ENCODE measurements around the gene TRAPPC12.

DNA sequence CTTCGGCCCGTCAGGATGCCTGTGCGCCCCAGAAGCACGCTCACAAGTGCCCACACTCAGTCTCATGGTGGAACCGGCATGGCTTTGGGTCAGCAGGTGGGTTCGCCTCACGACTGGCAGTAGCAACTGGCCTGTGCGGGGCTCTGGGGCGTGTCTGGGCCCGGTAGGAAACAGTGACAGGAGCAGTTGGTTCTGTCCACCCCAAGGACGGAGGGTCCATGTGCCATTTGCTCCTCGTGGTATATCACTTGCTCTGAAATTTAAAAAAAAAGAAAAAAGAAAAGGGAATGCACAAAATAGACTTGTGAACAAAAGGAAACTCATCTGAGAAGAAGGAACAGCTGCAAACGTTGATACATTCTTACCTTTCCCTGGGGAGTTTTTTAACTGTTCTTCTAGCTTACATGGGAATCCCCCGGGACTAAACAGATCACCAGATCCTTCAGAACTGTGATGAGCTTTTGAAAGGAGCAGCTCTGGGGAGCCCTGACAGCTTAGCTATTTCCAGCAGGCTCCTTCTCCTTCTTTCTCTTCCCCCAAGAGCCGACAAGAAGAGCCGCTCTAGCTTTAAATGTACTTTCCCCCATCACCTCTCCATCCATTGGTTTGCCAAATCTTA lies 42.8 kb downstream of the TRAPPC12 start:
- TF ChIP-seq, protein P1, sequence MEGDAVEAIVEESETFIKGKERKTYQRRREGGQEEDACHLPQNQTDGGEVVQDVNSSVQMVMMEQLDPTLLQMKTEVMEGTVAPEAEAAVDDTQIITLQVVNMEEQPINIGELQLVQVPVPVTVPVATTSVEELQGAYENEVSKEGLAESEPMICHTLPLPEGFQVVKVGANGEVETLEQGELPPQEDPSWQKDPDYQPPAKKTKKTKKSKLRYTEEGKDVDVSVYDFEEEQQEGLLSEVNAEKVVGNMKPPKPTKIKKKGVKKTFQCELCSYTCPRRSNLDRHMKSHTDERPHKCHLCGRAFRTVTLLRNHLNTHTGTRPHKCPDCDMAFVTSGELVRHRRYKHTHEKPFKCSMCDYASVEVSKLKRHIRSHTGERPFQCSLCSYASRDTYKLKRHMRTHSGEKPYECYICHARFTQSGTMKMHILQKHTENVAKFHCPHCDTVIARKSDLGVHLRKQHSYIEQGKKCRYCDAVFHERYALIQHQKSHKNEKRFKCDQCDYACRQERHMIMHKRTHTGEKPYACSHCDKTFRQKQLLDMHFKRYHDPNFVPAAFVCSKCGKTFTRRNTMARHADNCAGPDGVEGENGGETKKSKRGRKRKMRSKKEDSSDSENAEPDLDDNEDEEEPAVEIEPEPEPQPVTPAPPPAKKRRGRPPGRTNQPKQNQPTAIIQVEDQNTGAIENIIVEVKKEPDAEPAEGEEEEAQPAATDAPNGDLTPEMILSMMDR (IDR thresholded peaks at IDR 0.05) = no peak
- TF ChIP-seq POLR2A (IDR thresholded peaks at IDR 0.05) = no peak
